GM23338 (cell line): ENCODE results near the gene BBS4. TPM values are rescaled to one million over a fixed set of nuclear protein-coding genes. Genes with fewer than 3 reads are reported as not detected.

Experiments
- ATAC-seq: fragments of 200-7000 bp; cut with Tn5 transposase; 3 replicates; pipeline ENCODE4 v1.9.1; 2020
- DNase-seq: peaks from one replicate; pipeline ENCODE4 v3.0.0-alpha.2; 2015; ENCODE audit warnings: low spot score
- H2AFZ ChIP-seq: fragments of 200-600 bp; sonication (generic); 2 replicates; pipeline ENCODE4 v1.8.0; 2016; ENCODE audit warnings: antibody characterized with exemption, mild to moderate bottlenecking, moderate library complexity
- H3F3A ChIP-seq: fragments of 200-600 bp; sonication (generic); replicated peaks from 2 replicates; pipeline ENCODE4 v1.8.0; 2017; ENCODE audit warnings: antibody characterized with exemption, mixed run types, low read depth
- H3K27ac ChIP-seq: fragments of 200-600 bp; sonication (generic); 2 replicates; pipeline ENCODE4 v1.6.1; 2016; ENCODE audit warnings: low read depth
- H3K27me3 ChIP-seq: fragments of 200-600 bp; sonication (generic); 2 replicates; pipeline ENCODE4 v1.8.0; 2016; ENCODE audit warnings: mild to moderate bottlenecking, mixed run types, moderate library complexity; ENCODE audit not compliant: insufficient read depth
- H3K36me3 ChIP-seq: fragments of 200-600 bp; sonication (generic); 2 replicates; pipeline ENCODE4 v1.8.0; 2016; ENCODE audit warnings: mild to moderate bottlenecking; ENCODE audit not compliant: insufficient read depth
- H3K4me1 ChIP-seq: fragments of 200-600 bp; sonication (generic); 2 replicates; pipeline ENCODE4 v1.8.0; 2016; ENCODE audit warnings: mild to moderate bottlenecking, moderate library complexity; ENCODE audit not compliant: insufficient read depth
- H3K4me2 ChIP-seq: fragments of 200-600 bp; sonication (generic); 2 replicates; pipeline ENCODE4 v1.7.1; 2017; ENCODE audit warnings: mixed run types
- H3K4me3 ChIP-seq: fragments of 200-600 bp; sonication (generic); 2 replicates; pipeline ENCODE4 v1.6.1; 2016; ENCODE audit warnings: mixed run types
- H3K79me2 ChIP-seq: fragments of 200-600 bp; sonication (generic); replicated peaks from 2 replicates; pipeline ENCODE4 v1.8.0; 2017; ENCODE audit warnings: mild to moderate bottlenecking; ENCODE audit not compliant: insufficient read depth
- H3K9me2 ChIP-seq: fragments of 200-600 bp; sonication (generic); 2 replicates; pipeline ENCODE4 v1.8.0; 2017; ENCODE audit not compliant: insufficient read depth
- H4K20me1 ChIP-seq: fragments of 200-600 bp; sonication (generic); replicated peaks from 2 replicates; pipeline ENCODE4 v1.8.0; 2017; ENCODE audit warnings: mild to moderate bottlenecking; ENCODE audit not compliant: insufficient read depth
- H3K27ac Mint-ChIP-seq: 2 replicates; pipeline ENCODE4 v1.8.0; 2020; ENCODE audit warnings: inconsistent platforms, mild to moderate bottlenecking, moderate library complexity, mixed read lengths
- H3K27me3 Mint-ChIP-seq: 3 replicates; pipeline ENCODE4 v1.8.0; 2022; ENCODE audit warnings: low read depth, mild to moderate bottlenecking, moderate library complexity, mixed read lengths, inconsistent platforms; ENCODE audit not compliant: insufficient read depth, poor library complexity
- H3K36me3 Mint-ChIP-seq: 3 replicates; pipeline ENCODE4 v1.8.0; 2021; ENCODE audit warnings: low read depth, mild to moderate bottlenecking, inconsistent platforms, moderate library complexity, mixed read lengths
- H3K4me1 Mint-ChIP-seq: 3 replicates; pipeline ENCODE4 v1.8.0; 2020; ENCODE audit warnings: mild to moderate bottlenecking, inconsistent platforms, mixed read lengths
- H3K4me3 Mint-ChIP-seq: 3 replicates; pipeline ENCODE4 v1.8.0; 2021; ENCODE audit warnings: moderate library complexity, mild to moderate bottlenecking, inconsistent platforms, mixed read lengths
- H3K9me3 Mint-ChIP-seq: 3 replicates; pipeline ENCODE4 v1.8.0; 2020; ENCODE audit warnings: moderate library complexity, mild to moderate bottlenecking, inconsistent platforms, mixed read lengths
- CTCF ChIP-seq, 2 experiments: fragments of 200-600 bp in 1 of 2; sonication (generic) in 1 of 2; conservative IDR thresholded peaks; 2 replicates each; pipeline versions ENCODE4 v1.5.1 to v1.6.1; 2016 to 2017; ENCODE audit warnings: antibody characterized with exemption in 2 of 2, low read depth in 2 of 2, mild to moderate bottlenecking in 2 of 2, moderate library complexity in 1 of 2
- ETS1 ChIP-seq: IDR thresholded peaks from 2 replicates; pipeline ENCODE4 v1.6.1; 2016; ENCODE audit warnings: antibody characterized with exemption
- ZNF114 ChIP-seq: fragments of 250-450 bp; sonication (Bioruptor Pico); IDR thresholded peaks from 2 replicates; pipeline ENCODE4 v1.5.0; 2020; ENCODE audit warnings: mild to moderate bottlenecking, moderate library complexity
- ZNF331 ChIP-seq: fragments of 250-450 bp; sonication (Bioruptor Pico); IDR thresholded peaks from 2 replicates; pipeline ENCODE4 v1.5.0; 2020; ENCODE audit warnings: low read depth, mild to moderate bottlenecking, moderate library complexity
- ZNF462 ChIP-seq: fragments of 250-450 bp; sonication (Bioruptor Pico); IDR thresholded peaks from 2 replicates; pipeline ENCODE4 v1.5.0; 2020; ENCODE audit warnings: mild to moderate bottlenecking, moderate library complexity
- polyA plus RNA-seq: library from polyadenylated mRNA; unstranded; fragments of >200 nt; fragmentation: Nextera tagmentation; extraction: Ambion mirVana; gene quantifications from 2 replicates; pipeline ENCODE4 v1.2.1, GENCODE V29; 2016
- small RNA-seq: library from RNA; depleted of rRNA; stranded (forward); fragments of <200 nt; gene quantifications from one replicate; pipeline ENCODE3, GENCODE V24; 2014; ENCODE audit warnings: low replicate concordance
- total RNA-seq: library from RNA; depleted of rRNA; stranded (reverse); fragments of >200 nt; shearing (Covaris generic); gene quantifications from 2 replicates; pipeline ENCODE4 v1.2.3, GENCODE V29; 2014; rRNA removed

BBS4 gene
- total and polyA plus RNA-seq, 2 experiments from 2014 or later = 22.2 to 40.8 TPM

- Histone ChIP-seq H3K4me2 (no peak overlapping the region), H3K9me2 (no peaks in the 10 kb centered on the region), H3K4me3 (no peak overlapping the region), H3K4me1 (peaks cover 2% of the 10 kb centered on the region; the same call in 1 of the 2 replicates), H3K27ac (no peak overlapping the region), H2AFZ (no peak overlapping the region), H3K27me3 (no peaks in the 10 kb centered on the region), H3K36me3 (no peaks in the 10 kb centered on the region), H4K20me1 (no peaks in the 10 kb centered on the region), H3K79me2 (peaks cover 8% of the 10 kb centered on the region), H3F3A (peaks cover 5% of the 10 kb centered on the region; the same call in 1 of the 2 replicates)
- DNase-seq = no peak
- no peaks in the 10 kb centered on the region; the same call in 2 of the 3 replicates for H3K36me3 Mint-ChIP-seq
- H3K27ac Mint-ChIP-seq = no peak overlapping the region
- H3K4me3 Mint-ChIP-seq = no peak overlapping the region
- no peak for TF ChIP-seq CTCF (conservative IDR thresholded peaks at IDR 0.05; ENCODE audit: low read depth in 2 of 2)
- TF ChIP-seq ZNF114 (CRISPR knock-in tag) = no peak
- no peak for TF ChIP-seq ZNF331 (CRISPR knock-in tag)
- no peak for TF ChIP-seq ETS1
- TF ChIP-seq ZNF462 (CRISPR knock-in tag) = no peak
- peaks cover 2% of the 10 kb centered on the region; the same call in 2 of the 3 replicates for H3K4me1 Mint-ChIP-seq
- H3K27me3 Mint-ChIP-seq = no peaks in the 10 kb centered on the region
- ATAC-seq = no peak
- no peaks in the 10 kb centered on the region for H3K9me3 Mint-ChIP-seq
Measured at GRCh38 chr15:72787526-72787925, 101.5 kb downstream of the BBS4 start.

Small RNA genes within 50 kb of the gene (small RNA-seq; reads per million reads assigned to genes)
- gene RN7SL853P = not detected

Other genes with a start within 250 kb of the BBS4 start
- 48.6 and 55.3 TPM in 2 replicates for gene ARIH1, start 211.9 kb upstream of the BBS4 start, total RNA-seq
- 19.0 and 30.5 TPM in 2 replicates for gene ARIH1, start 211.9 kb upstream of the BBS4 start, polyA plus RNA-seq
- gene GOLGA6B, start 31.5 kb upstream of the BBS4 start, total RNA-seq = not detected in 2 replicates
- 0.65 TPM in 1 of 2 replicates, not detected in the other for gene GOLGA6B, start 31.5 kb upstream of the BBS4 start, polyA plus RNA-seq
- not detected in 2 replicates for gene HIGD2B, start within 50 bp of the BBS4 start, total RNA-seq
- 0.45 TPM in 1 of 2 replicates, not detected in the other for gene HIGD2B, start within 50 bp of the BBS4 start, polyA plus RNA-seq
- 57.0 and 57.3 TPM in 2 replicates for gene ADPGK, start 97.6 kb downstream of the BBS4 start, total RNA-seq
- gene ADPGK, start 97.6 kb downstream of the BBS4 start, polyA plus RNA-seq = 21.5 and 25.0 TPM in 2 replicates